IPS-11a (cell line): Measurements from ENCODE around the gene TUBA1A.
"Not testable (repeated sequence)": the region's sequence is repeated elsewhere in the genome, so short reads cannot be mapped to it uniquely, and the experiment has no call there.

Experiments
- H3K4me3 ChIP-seq: one replicate; pipeline ENCODE4 v1.5.1; 2013; ENCODE audit warnings: low read depth, low read length, control low read depth

The TUBA1A gene

DNA sequence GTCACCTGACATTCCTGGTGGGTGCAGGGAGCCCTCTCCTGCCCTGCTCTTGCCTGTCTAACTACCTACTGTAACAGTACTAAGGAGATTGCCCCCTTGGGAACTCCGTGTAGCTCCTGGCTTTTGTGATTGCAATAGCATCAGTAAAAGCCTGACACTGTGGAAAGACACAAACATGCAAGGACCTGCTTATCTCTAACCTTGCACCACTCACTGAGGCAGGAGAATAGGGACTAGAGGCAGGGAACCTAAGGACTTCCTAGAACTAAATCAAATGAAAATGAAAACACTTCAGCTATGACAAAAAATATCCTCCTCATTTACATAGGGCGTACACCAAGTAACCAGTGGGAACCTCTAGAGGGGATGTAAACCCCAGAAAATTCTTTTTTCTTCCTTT lies 28.5 kb downstream of the TUBA1A start:
- H3K4me3 ChIP-seq, result no peak overlapping the region

DNA sequence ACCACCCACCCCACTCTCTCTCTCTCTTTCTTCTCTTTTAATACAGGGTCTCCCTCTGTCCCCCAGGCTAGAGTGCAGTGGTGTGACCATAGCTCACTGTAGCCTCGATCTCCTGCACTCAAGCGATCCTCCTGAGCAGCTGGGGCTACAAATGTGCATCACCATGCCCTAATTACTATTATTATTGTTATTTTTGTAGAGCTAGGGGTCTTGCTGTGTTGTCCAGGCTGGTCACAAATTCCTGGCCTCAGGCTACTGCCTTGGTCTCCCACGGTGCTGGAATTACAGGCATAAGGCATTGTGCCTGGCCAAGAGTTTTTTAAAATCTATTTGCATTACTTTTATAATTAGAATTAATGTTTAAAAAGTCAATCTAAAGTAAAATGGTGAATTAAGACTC lies 34.7 kb downstream of the TUBA1A start:
- no peak overlapping the region for H3K4me3 ChIP-seq

DNA sequence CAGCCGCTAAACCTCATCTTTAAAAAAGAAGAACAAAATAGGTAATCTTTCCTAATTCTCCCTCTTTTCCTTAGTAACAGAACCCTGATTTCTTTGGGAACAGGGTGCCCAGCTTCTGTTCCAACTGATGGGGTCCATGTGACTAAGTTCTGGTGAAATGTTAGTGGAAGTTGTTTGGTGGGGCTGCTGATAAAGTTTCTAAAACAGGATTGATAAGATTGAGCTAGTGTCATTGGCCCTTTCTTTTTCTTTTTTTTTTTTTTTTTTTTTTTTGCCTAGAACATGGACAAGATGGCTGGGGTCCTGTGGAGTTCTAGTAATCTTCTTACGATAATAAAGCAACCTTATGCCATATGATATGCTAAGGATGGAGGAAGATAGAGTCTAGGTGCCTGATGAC lies 41.5 kb downstream of the TUBA1A start:
- H3K4me3 ChIP-seq, result no peak overlapping the region

DNA sequence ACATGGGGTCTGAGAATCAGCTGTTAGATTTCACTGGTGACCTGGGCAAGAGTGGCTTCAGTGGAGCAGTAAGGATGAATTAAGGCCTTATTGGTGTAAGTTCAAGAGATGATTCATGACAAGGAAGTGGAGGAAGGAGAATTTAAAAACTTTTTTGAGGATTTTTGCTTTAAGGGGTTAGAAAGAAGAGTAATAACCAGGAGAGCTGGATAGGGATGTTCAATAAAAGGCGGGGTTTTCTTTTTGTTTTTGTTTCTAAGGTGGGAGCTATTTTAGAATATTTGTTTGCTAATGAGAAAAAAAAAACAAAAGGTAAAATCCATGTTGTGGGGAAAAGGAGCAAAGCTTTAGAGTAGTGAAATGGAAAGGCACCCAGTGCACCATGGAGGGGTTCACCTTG lies 42.5 kb downstream of the TUBA1A start:
- H3K4me3 ChIP-seq, result no peak overlapping the region

DNA sequence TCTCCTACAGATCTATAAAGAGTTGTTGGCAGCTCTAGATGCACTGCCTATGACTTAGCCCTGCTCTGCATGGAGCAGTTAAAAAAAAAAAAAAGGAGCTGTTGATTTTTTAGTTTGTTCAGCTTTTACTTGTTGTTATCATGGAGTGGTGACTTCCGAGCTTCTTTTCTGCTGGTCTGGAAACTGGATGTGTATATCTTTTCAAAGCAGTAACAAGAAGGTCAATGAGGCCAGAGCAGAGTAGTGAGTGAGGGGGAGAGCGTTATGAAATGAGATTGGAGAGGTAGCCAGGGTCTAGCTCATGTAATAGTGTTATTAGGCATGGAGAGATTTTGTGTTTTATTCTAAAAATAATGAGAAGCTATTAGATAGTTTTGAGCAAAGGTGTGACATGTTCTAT lies 44.5 kb downstream of the TUBA1A start:
- no peak overlapping the region for H3K4me3 ChIP-seq

DNA sequence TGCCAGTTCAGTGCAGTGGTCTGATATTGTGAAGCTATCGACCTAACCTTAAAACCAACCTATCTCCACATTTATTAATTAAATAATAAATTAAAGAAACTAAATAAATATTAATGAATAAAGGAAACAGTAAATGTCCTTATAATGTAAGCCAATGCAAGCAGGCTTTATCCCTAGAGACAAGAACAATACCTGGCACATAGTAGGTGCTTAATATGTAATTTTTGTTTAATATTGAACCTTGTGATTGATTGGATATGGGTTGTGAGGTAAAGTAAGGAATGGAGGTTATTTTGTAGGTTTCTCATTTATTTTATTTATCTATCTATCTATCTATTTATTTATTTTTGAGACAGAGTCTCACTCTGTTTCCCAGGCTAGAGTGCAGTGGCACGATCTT lies 49.9 kb downstream of the TUBA1A start:
- H3K4me3 ChIP-seq, result no peak overlapping the region

DNA sequence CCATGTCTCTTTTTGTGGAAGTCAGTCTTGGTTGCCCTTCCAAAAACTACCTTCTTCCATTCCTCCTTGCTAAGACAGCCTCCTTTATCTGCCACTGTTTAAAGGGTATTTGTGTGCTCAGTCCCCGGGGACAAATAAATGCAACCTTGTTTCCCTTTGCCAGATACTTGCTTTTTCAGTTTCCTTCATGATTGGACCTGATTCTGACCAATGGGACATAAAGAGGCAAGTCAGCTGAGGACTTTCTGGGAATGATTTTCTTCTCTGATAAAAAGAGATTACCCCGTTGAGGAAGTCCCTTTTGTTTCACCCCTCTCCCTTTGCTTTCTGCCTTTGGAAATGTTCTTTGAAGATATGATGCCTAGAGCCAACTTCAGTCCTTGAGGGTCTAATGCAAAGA lies 50.3 kb downstream of the TUBA1A start:
- no peak overlapping the region for H3K4me3 ChIP-seq

DNA sequence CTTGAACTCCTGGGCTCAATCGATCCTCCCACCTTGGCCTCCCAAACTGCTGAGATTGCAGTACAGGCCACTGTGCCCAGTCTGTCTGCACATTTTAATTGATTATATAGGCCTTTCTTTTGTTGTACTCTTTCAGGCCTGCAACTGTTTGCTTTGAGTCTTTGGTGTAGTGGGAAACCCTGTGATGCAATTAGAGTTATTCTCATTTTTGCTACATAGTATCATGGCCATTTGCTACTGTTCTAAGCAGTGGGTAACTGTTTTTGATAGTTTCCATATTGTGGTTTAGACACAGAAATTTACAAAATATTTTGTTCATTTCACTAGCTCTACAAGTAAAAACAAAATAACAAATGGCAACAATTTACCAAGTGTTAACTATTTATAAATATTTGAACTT lies 51.4 kb downstream of the TUBA1A start:
- H3K4me3 ChIP-seq, result no peak overlapping the region

DNA sequence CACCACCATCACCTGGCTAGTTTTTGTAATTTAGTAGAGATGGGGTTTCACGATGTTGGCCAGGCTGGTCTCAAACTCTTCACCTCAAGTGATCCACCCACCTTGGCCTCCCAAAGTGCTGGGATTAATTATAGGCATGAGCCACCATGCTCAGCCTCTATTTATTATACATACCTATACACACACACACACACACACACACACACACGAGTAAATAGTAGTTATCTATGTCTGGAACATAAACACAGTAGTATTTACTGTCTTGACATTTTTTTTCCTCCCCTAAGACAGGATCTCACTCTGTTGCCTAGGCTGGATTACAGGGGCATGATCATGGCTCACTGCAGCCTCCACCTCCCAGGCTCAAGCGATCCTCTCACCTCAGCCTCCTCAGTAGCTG lies 51.9 kb downstream of the TUBA1A start:
- H3K4me3 ChIP-seq, result not testable (repeated sequence)
